Neural crest cell (in vitro differentiated cells): Measurements from ENCODE around the gene STEAP3. TPM values are rescaled to one million over a fixed set of nuclear protein-coding genes. Genes with fewer than 3 reads are reported as not detected.

Source experiments
- DNase-seq: peaks from one replicate; pipeline ENCODE4 v3.0.0; 2021; ENCODE audit warnings: low read depth, mixed read lengths, low spot score
- H3K27ac Mint-ChIP-seq: one replicate; pipeline ENCODE4 v1.8.0; 2021; ENCODE audit warnings: mild to moderate bottlenecking, mixed read lengths; ENCODE audit not compliant: unreplicated experiment
- H3K27me3 Mint-ChIP-seq: 2 replicates; pipeline ENCODE4 v1.8.0; 2021; ENCODE audit warnings: low read depth, mild to moderate bottlenecking, mixed read lengths
- H3K36me3 Mint-ChIP-seq: 2 replicates; pipeline ENCODE4 v1.8.0; 2021; ENCODE audit warnings: low read depth, mild to moderate bottlenecking, mixed read lengths
- H3K4me1 Mint-ChIP-seq: 2 replicates; pipeline ENCODE4 v1.8.0; 2021; ENCODE audit warnings: mixed read lengths
- H3K4me3 Mint-ChIP-seq: one replicate; pipeline ENCODE4 v1.8.0; 2021; ENCODE audit warnings: mild to moderate bottlenecking, mixed read lengths
- H3K9me3 Mint-ChIP-seq: 2 replicates; pipeline ENCODE4 v1.8.0; 2021; ENCODE audit warnings: mixed read lengths
- CTCF ChIP-seq: fragments of 200-600 bp; sonication (generic); conservative IDR thresholded peaks from 2 replicates; pipeline ENCODE4 v1.5.0; 2021; ENCODE audit warnings: antibody characterized with exemption, mild to moderate bottlenecking
- total RNA-seq: library from RNA; stranded (reverse); gene quantifications from 2 replicates; pipeline ENCODE4 v1.2.1, GENCODE V29; 2021

The STEAP3 gene
- total RNA-seq, 1 donor from 2014 or later, result 0.77 TPM

- no peaks in the 10 kb centered on the region for H3K4me1 Mint-ChIP-seq
- no peak overlapping the region for H3K27ac Mint-ChIP-seq
- no peak for DNase-seq
- no peak for TF ChIP-seq CTCF
- peaks cover 69% of the 10 kb centered on the region for H3K27me3 Mint-ChIP-seq
- no peaks in the 10 kb centered on the region for H3K9me3 Mint-ChIP-seq
- no peaks in the 10 kb centered on the region for H3K36me3 Mint-ChIP-seq
- H3K4me3 Mint-ChIP-seq, result no peak overlapping the region
Measured at GRCh38 chr2:119222213-119222612, 1.4 kb upstream of the STEAP3 start.

GRCh38 chr2:119222863-119223520 is 642 bp upstream of the STEAP3 start:
- DNase-seq, result no peak
- peak overlapping the region; percentile 61 for H3K4me3 Mint-ChIP-seq
- TF ChIP-seq CTCF, result no peak
- H3K9me3 Mint-ChIP-seq, result no peaks in the 10 kb centered on the region
- no peak overlapping the region for H3K27ac Mint-ChIP-seq
- H3K4me1 Mint-ChIP-seq, result no peaks in the 10 kb centered on the region
- peaks cover 69% of the 10 kb centered on the region for H3K27me3 Mint-ChIP-seq
- no peaks in the 10 kb centered on the region for H3K36me3 Mint-ChIP-seq

GRCh38 chr2:119224391-119225104 is 914 bp downstream of the STEAP3 start:
- no peaks in the 10 kb centered on the region for H3K9me3 Mint-ChIP-seq
- no peaks in the 10 kb centered on the region for H3K36me3 Mint-ChIP-seq
- no peak for TF ChIP-seq CTCF
- H3K27me3 Mint-ChIP-seq, result peaks cover 63% of the 10 kb centered on the region
- H3K27ac Mint-ChIP-seq, result no peak overlapping the region
- H3K4me1 Mint-ChIP-seq, result no peaks in the 10 kb centered on the region
- H3K4me3 Mint-ChIP-seq, result peak overlapping the region; percentile 51
- no peak for DNase-seq

- peaks cover 6% of the 10 kb centered on the region for H3K4me1 Mint-ChIP-seq
- H3K27ac Mint-ChIP-seq, result no peak overlapping the region
- no peak for DNase-seq
- no peaks in the 10 kb centered on the region for H3K9me3 Mint-ChIP-seq
- H3K27me3 Mint-ChIP-seq, result peaks cover 55% of the 10 kb centered on the region
- no peak overlapping the region for H3K4me3 Mint-ChIP-seq
- TF ChIP-seq CTCF, result no peak
- H3K36me3 Mint-ChIP-seq, result no peaks in the 10 kb centered on the region
Measured at GRCh38 chr2:119225105-119225865, 1.7 kb downstream of the STEAP3 start.

- DNase-seq, result no peak
- peaks cover 49% of the 10 kb centered on the region for H3K27me3 Mint-ChIP-seq
- H3K4me3 Mint-ChIP-seq, result no peak overlapping the region
- no peak for TF ChIP-seq CTCF
- H3K9me3 Mint-ChIP-seq, result no peaks in the 10 kb centered on the region
- H3K4me1 Mint-ChIP-seq, result peaks cover 9% of the 10 kb centered on the region
- no peak overlapping the region for H3K27ac Mint-ChIP-seq
- H3K36me3 Mint-ChIP-seq, result no peaks in the 10 kb centered on the region
Measured at GRCh38 chr2:119225926-119226325, 2.3 kb downstream of the STEAP3 start.
